ENCODE data around the gene ROPN1. TPM values are rescaled to one million over a fixed set of nuclear protein-coding genes. Genes with fewer than 3 reads are reported as not detected.

Gene ROPN1
- total and polyA plus RNA-seq, 2 of the 13 experiments (the other 11 are each of a cell fraction or from before 2014, with no cell fraction given): not detected

GRCh38 chr3:123948449-123948848 lies 43.5 kb downstream of the ROPN1 start:
- POLR2A ChIA-PET: no interaction called here
- Histone ChIP-seq H3K79me2 (ENCODE audit: insufficient read depth, low read length) (no peaks in the 10 kb centered on the region), H3K27me3 (ENCODE audit: control insufficient read depth in 1 of 2, insufficient read depth in 2 of 2, low read length in 2 of 2) (no peaks in the 10 kb centered on the region), H3K4me2 (ENCODE audit: low read depth, low read length) (no peak overlapping the region), H4K20me1 (ENCODE audit: insufficient read depth, low read length) (no peaks in the 10 kb centered on the region), H3K4me1 (ENCODE audit: insufficient read depth, low read length) (no peaks in the 10 kb centered on the region), H3K9me3 (ENCODE audit: low read length) (no peaks in the 10 kb centered on the region), H3K9ac (ENCODE audit: insufficient read depth, low read depth, low read length) (no peak overlapping the region), H3K27ac (ENCODE audit: extremely low read length, insufficient read depth, low read length) (no peak overlapping the region), H3K36me3 (replicated peaks in 1 of 2; ENCODE audit: control insufficient read depth in 1 of 2, insufficient read depth in 2 of 2, low read length in 2 of 2) (peaks cover 2 to 41% of the 10 kb centered on the region in 2 experiments), H3K4me3 (replicated peaks in 1 of 3; ENCODE audit: insufficient read depth in 1 of 3, low read depth in 2 of 3, low read length in 3 of 3) (no peak overlapping the region), H2AFZ (ENCODE audit: low read length) (no peak overlapping the region)
- CTCF ChIA-PET (ENCODE audit: low intra/inter-chr PET ratio, low total read pairs): no interaction called here
- TF ChIP-seq REXO4 (CRISPR knock-in tag; IDR thresholded peaks at IDR 0.05; ENCODE audit: borderline replicate concordance): no peak
- no peak for TF ChIP-seq REPIN1 (CRISPR knock-in tag; IDR thresholded peaks at IDR 0.05; ENCODE audit: borderline replicate concordance, low read depth)
- TF ChIP-seq, protein P1, sequence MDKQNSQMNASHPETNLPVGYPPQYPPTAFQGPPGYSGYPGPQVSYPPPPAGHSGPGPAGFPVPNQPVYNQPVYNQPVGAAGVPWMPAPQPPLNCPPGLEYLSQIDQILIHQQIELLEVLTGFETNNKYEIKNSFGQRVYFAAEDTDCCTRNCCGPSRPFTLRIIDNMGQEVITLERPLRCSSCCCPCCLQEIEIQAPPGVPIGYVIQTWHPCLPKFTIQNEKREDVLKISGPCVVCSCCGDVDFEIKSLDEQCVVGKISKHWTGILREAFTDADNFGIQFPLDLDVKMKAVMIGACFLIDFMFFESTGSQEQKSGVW (CRISPR knock-in tag; IDR thresholded peaks at IDR 0.05; ENCODE audit: borderline replicate concordance): no peak
- TF ChIP-seq ZNF501 (CRISPR knock-in tag; IDR thresholded peaks at IDR 0.05): no peak
- no peak for TF ChIP-seq ZNF724P (CRISPR knock-in tag; IDR thresholded peaks at IDR 0.05; ENCODE audit: borderline replicate concordance)
- TF ChIP-seq FOXA3 (CRISPR knock-in tag; IDR thresholded peaks at IDR 0.05): no peak
- TF ChIP-seq ZFAT (CRISPR knock-in tag; conservative IDR thresholded peaks at IDR 0.05): no peak
- TF ChIP-seq ZNF644 (CRISPR knock-in tag; IDR thresholded peaks at IDR 0.05; ENCODE audit: low read depth): no peak
- TF ChIP-seq, protein P2, sequence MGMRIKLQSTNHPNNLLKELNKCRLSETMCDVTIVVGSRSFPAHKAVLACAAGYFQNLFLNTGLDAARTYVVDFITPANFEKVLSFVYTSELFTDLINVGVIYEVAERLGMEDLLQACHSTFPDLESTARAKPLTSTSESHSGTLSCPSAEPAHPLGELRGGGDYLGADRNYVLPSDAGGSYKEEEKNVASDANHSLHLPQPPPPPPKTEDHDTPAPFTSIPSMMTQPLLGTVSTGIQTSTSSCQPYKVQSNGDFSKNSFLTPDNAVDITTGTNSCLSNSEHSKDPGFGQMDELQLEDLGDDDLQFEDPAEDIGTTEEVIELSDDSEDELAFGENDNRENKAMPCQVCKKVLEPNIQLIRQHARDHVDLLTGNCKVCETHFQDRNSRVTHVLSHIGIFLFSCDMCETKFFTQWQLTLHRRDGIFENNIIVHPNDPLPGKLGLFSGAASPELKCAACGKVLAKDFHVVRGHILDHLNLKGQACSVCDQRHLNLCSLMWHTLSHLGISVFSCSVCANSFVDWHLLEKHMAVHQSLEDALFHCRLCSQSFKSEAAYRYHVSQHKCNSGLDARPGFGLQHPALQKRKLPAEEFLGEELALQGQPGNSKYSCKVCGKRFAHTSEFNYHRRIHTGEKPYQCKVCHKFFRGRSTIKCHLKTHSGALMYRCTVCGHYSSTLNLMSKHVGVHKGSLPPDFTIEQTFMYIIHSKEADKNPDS (CRISPR knock-in tag; IDR thresholded peaks at IDR 0.05): no peak
- TF ChIP-seq POLR2AphosphoS2 (IDR thresholded peaks at IDR 0.05; ENCODE audit: low read depth, low read length): no peak
- no peak for TF ChIP-seq TCF7L2 (IDR thresholded peaks at IDR 0.05; ENCODE audit: low read depth, low read length)
- no peak for TF ChIP-seq HOMEZ (CRISPR knock-in tag; IDR thresholded peaks at IDR 0.05; ENCODE audit: low read depth)
- no peak for TF ChIP-seq GMEB2 (CRISPR knock-in tag; IDR thresholded peaks at IDR 0.05; ENCODE audit: low read depth)
- no peak for TF ChIP-seq AGO2 (optimal IDR thresholded peaks at IDR 0.05; ENCODE audit: low read depth, low read length)
- no peak for TF ChIP-seq ZNF350 (CRISPR knock-in tag; IDR thresholded peaks at IDR 0.05; ENCODE audit: borderline replicate concordance, low read depth)
- no peak for TF ChIP-seq ZBTB21 (CRISPR knock-in tag; IDR thresholded peaks at IDR 0.05)
- TF ChIP-seq XBP1 (CRISPR knock-in tag; IDR thresholded peaks at IDR 0.05): no peak
- in situ Hi-C loops (cut with HindIII; ENCODE audit: extremely low pct_ligation_motif_present, low pct_unique_long_range_greater_than_20kb): no loop called here
- FAIRE-seq: no peak
- no TSS peak for BruUV-seq (replicated peaks)
- intact Hi-C loops (cut with micrococcal nuclease; ENCODE audit: unreplicated experiment): no loop called here
- WGBS (ENCODE audit: low lambda C conversion rate): 97% methylated on average over 9 of the region's 9 CpGs
- no peak for DNase-seq (ENCODE audit: low spot score)
- ATAC-seq: no peak

All from HepG2 (cell line).